H1 (cell line): ENCODE measurements around the gene AGT. TPM values are rescaled to one million over a fixed set of nuclear protein-coding genes. Genes with fewer than 3 reads are reported as not detected.
"Not testable (repeated sequence)": the region's sequence is repeated elsewhere in the genome, so short reads cannot be mapped to it uniquely, and the experiment has no call there.

Source experiments
- CTCF ChIA-PET: fragments of 300-600 bp; sonication (Branson Sonifier 250); formaldehyde crosslinking; loops from one replicate; lab custom pipeline; 2021; ENCODE audit not compliant: partially characterized antibody; lab: Charles Lee
- POLR2A ChIA-PET: fragments of 300-600 bp; sonication (Branson Sonifier 250); formaldehyde crosslinking; loops from one replicate; lab custom pipeline; 2021; ENCODE audit warnings: inconsistent platforms; ENCODE audit not compliant: partially characterized antibody; lab: Charles Lee
- DNase-seq, 2 experiments: peaks; one replicate each; pipeline versions ENCODE4 v3.0.0 to v3.0.0-alpha.2; 2010 to 2022; ENCODE audit warnings: low spot score in 2 of 2, low read depth in 1 of 2, mixed read lengths in 1 of 2
- FAIRE-seq: peaks from 2 replicates; lab custom pipeline; 2011; peaks lifted over from hg19 to GRCh38; lab: Jason Lieb, UNC
- H2AFZ ChIP-seq: 2 replicates; pipeline ENCODE4 v1.8.1; 2012; ENCODE audit warnings: low read length, inconsistent platforms
- H2AK5ac ChIP-seq: 2 replicates; pipeline ENCODE4 v1.6.1; 2013; ENCODE audit warnings: low read depth, low read length
- H2BK120ac ChIP-seq: replicated peaks from 2 replicates; pipeline ENCODE3; 2013; ENCODE audit warnings: low read depth, low read length, inconsistent platforms
- H2BK12ac ChIP-seq: 2 replicates; pipeline ENCODE4 v1.6.1; 2013; ENCODE audit warnings: low read depth, low read length
- H2BK15ac ChIP-seq: 2 replicates; pipeline ENCODE4 v1.6.1; 2013; ENCODE audit warnings: low read length
- H2BK20ac ChIP-seq: 2 replicates; pipeline ENCODE4 v1.6.1; 2013; ENCODE audit warnings: low read length
- H2BK5ac ChIP-seq: 2 replicates; pipeline ENCODE4 v1.6.1; 2013; ENCODE audit warnings: low read depth, low read length
- H3K14ac ChIP-seq: 2 replicates; pipeline ENCODE4 v1.6.1; 2013; ENCODE audit warnings: inconsistent platforms; ENCODE audit not compliant: insufficient read length
- H3K18ac ChIP-seq: 2 replicates; pipeline ENCODE4 v1.6.1; 2013; ENCODE audit warnings: low read length; ENCODE audit errors: extremely low read depth
- H3K23ac ChIP-seq: 2 replicates; pipeline ENCODE4 v1.6.1; 2013; ENCODE audit warnings: inconsistent platforms; ENCODE audit not compliant: insufficient read length
- H3K23me2 ChIP-seq: 2 replicates; pipeline ENCODE4 v1.6.1; 2013; ENCODE audit warnings: low read depth, low read length
- H3K27ac ChIP-seq: 2 replicates; pipeline ENCODE4 v1.6.1; 2011; ENCODE audit warnings: low read depth, low read length, inconsistent platforms
- H3K27me3 ChIP-seq, 4 experiments: replicated peaks in 1 of 4; 1 replicate in 1 of 4; 2 replicates in 3 of 4; pipeline versions ENCODE4 v1.6.1 to v1.8.1; 2011 to 2013; ENCODE audit warnings: low read length in 3 of 4, mild to moderate bottlenecking in 3 of 4, inconsistent platforms in 2 of 4, mixed read lengths in 2 of 4, moderate library complexity in 1 of 4; ENCODE audit not compliant: control insufficient read depth in 3 of 4, insufficient read depth in 3 of 4; ENCODE audit errors: extremely low read depth in 1 of 4
- H3K36me3 ChIP-seq, 4 experiments: 2 replicates each; pipeline versions ENCODE4 v1.6.1 to v1.8.1; 2011 to 2013; ENCODE audit warnings: mild to moderate bottlenecking in 4 of 4, low read length in 3 of 4, moderate library complexity in 2 of 4, control low read depth in 1 of 4, inconsistent platforms in 1 of 4; ENCODE audit not compliant: insufficient read depth in 4 of 4, control insufficient read depth in 2 of 4
- H3K4ac ChIP-seq: replicated peaks from 2 replicates; pipeline ENCODE3; 2013; ENCODE audit warnings: low read length, low read depth, mixed read lengths, inconsistent platforms; ENCODE audit not compliant: insufficient read length
- H3K4me1 ChIP-seq, 4 experiments: replicated peaks in 1 of 4; 1 replicate in 1 of 4; 2 replicates in 3 of 4; pipeline versions ENCODE4 v1.6.1 to v1.8.1; 2011 to 2013; ENCODE audit warnings: low read length in 3 of 4, inconsistent platforms in 2 of 4, mixed read lengths in 1 of 4; ENCODE audit not compliant: insufficient read depth in 4 of 4, control insufficient read depth in 3 of 4
- H3K4me2 ChIP-seq, 2 experiments: 2 replicates each; pipeline versions ENCODE4 v1.6.1 to v1.8.1; 2011 to 2013; ENCODE audit warnings: low read depth in 2 of 2, low read length in 2 of 2, control low read depth in 1 of 2, inconsistent platforms in 1 of 2, mild to moderate bottlenecking in 1 of 2; ENCODE audit not compliant: insufficient read depth in 1 of 2
- H3K4me3 ChIP-seq, 4 experiments: fragments of 200-600, 300-600 bp in 1 of 4; sonication (generic), shearing (Covaris generic), sonication (Bioruptor Twin) in 1 of 4; 2 replicates each; pipeline versions ENCODE4 v1.5.1 to v1.8.1; 2011 to 2016; ENCODE audit warnings: low read length in 4 of 4, low read depth in 3 of 4, control low read depth in 2 of 4, inconsistent platforms in 2 of 4, mild to moderate bottlenecking in 2 of 4, mixed read lengths in 1 of 4, moderate library complexity in 1 of 4; ENCODE audit not compliant: insufficient read depth in 2 of 4; ENCODE audit errors: extremely low read depth in 1 of 4
- H3K56ac ChIP-seq: replicated peaks from 2 replicates; pipeline ENCODE3; 2013; ENCODE audit warnings: low read depth, mild to moderate bottlenecking, mixed read lengths, low read length, inconsistent platforms; ENCODE audit not compliant: insufficient read length
- H3K79me1 ChIP-seq: 2 replicates; pipeline ENCODE4 v1.6.1; 2013; ENCODE audit warnings: low read depth, low read length, control low read depth
- H3K79me2 ChIP-seq, 2 experiments: 2 replicates each; pipeline versions ENCODE4 v1.6.1 to v1.8.1; 2012 to 2013; ENCODE audit warnings: low read length in 2 of 2, mild to moderate bottlenecking in 2 of 2, inconsistent platforms in 1 of 2; ENCODE audit not compliant: insufficient read depth in 2 of 2, control insufficient read depth in 1 of 2
- H3K9ac ChIP-seq, 4 experiments: replicated peaks in 1 of 4; 1 replicate in 1 of 4; 2 replicates in 3 of 4; pipeline versions ENCODE4 v1.6.1 to v1.8.1; 2011 to 2013; ENCODE audit warnings: low read depth in 3 of 4, low read length in 3 of 4, control low read depth in 2 of 4, mild to moderate bottlenecking in 2 of 4, moderate library complexity in 2 of 4, inconsistent platforms in 1 of 4; ENCODE audit errors: extremely low read depth in 1 of 4
- H3K9me3 ChIP-seq, 2 experiments: 2 replicates each; pipeline versions ENCODE4 v1.6.1 to v1.8.1; 2012 to 2013; ENCODE audit warnings: mild to moderate bottlenecking in 2 of 2, moderate library complexity in 2 of 2, control low read depth in 1 of 2, inconsistent platforms in 1 of 2, low read depth in 1 of 2, low read length in 1 of 2, mixed read lengths in 1 of 2; ENCODE audit not compliant: insufficient read depth in 2 of 2
- H4K20me1 ChIP-seq, 2 experiments: replicated peaks in 1 of 2; 2 replicates each; pipeline versions ENCODE3 to v1.8.1; 2011 to 2013; ENCODE audit warnings: inconsistent platforms in 2 of 2, low read length in 2 of 2, mild to moderate bottlenecking in 1 of 2; ENCODE audit not compliant: insufficient read depth in 2 of 2, control insufficient read depth in 1 of 2
- H4K5ac ChIP-seq: 2 replicates; pipeline ENCODE4 v1.6.1; 2013; ENCODE audit warnings: low read length, low read depth, mixed read lengths, inconsistent platforms; ENCODE audit not compliant: insufficient read length
- H4K8ac ChIP-seq: 2 replicates; pipeline ENCODE4 v1.8.0; 2013; ENCODE audit warnings: mild to moderate bottlenecking, moderate library complexity, low read length, inconsistent platforms; ENCODE audit not compliant: insufficient read depth; ENCODE audit errors: extremely low read depth
- H4K91ac ChIP-seq: replicated peaks from 2 replicates; pipeline ENCODE3; 2013; ENCODE audit warnings: low read length, mixed read lengths, inconsistent platforms; ENCODE audit not compliant: insufficient read length
- EGR1 ChIP-seq: IDR thresholded peaks from 2 replicates; pipeline ENCODE4 v1.6.1; 2011; ENCODE audit warnings: low read depth, low read length, borderline replicate concordance
- SIX5 ChIP-seq: IDR thresholded peaks from 2 replicates; pipeline ENCODE4 v1.6.1; 2011; ENCODE audit warnings: mild to moderate bottlenecking, low read depth, low read length
- WGBS, 2 experiments: shearing (Covaris generic) in 1 of 2; methylation state at CpG; one replicate each; pipeline versions ENCODE4 v1.1.6 to v1.1.7; 2013 to 2015; ENCODE audit warnings: low lambda C conversion rate in 2 of 2, mixed read lengths in 2 of 2, inconsistent platforms in 1 of 2, low coverage in 1 of 2, missing lambda C conversion rate in 1 of 2; ENCODE audit not compliant: insufficient replicate concordance in 2 of 2, insufficient coverage in 1 of 2, insufficient read length in 1 of 2; ENCODE audit errors: extremely low coverage in 1 of 2, missing lambda C conversion rate in 1 of 2; 5-methylcytosine and 5-hydroxymethylcytosine counted together
- polyA plus RNA-seq, 7 experiments: library from polyadenylated mRNA; depleted of rRNA in 3 of 7; stranded (reverse) in 5 of 7; unstranded in 2 of 7; fragments of >200 nt in 5 of 7; fragments of 200-250 nt in 2 of 7; gene quantifications; 1 replicate in 5 of 7; 2 replicates in 1 of 7; 4 replicates in 1 of 7; pipeline versions ENCODE4 v1.2.1 to v1.2.3, GENCODE V29; 2011 to 2013; ENCODE audit warnings: missing spikeins in 2 of 7, mixed read lengths in 2 of 7
- total RNA-seq: library from RNA; stranded (reverse); fragmentation: NEBNext Ultra II Directional; extraction: Animal tissue kit (Norgen Biotek cat#: 25700); gene quantifications from 2 replicates; pipeline ENCODE4 v1.2.1, GENCODE V29; 2021

The AGT gene
- total and polyA plus RNA-seq, 2 of the 8 experiments (the other 6 are each of a cell fraction or from before 2014, with no cell fraction given): 0.20 TPM; not detected in 1

- no peaks in the 10 kb centered on the region for H3K79me2 ChIP-seq
- DNase-seq: no peak
- no peak overlapping the region for H3K23ac ChIP-seq
- H3K9ac ChIP-seq: no peak overlapping the region
- H3K27me3 ChIP-seq: no peaks in the 10 kb centered on the region
- WGBS, 2 experiments: 90% methylated on average over 1 of the region's 1 CpG; no CpG with 5 or more reads in 1 of the 2 experiments
- H2BK20ac ChIP-seq: no peak overlapping the region
- H2BK15ac ChIP-seq: no peak overlapping the region
- no peak overlapping the region for H3K27ac ChIP-seq
- H3K4me2 ChIP-seq: no peak overlapping the region
- H3K4me3 ChIP-seq: no peak overlapping the region
- CTCF ChIA-PET: interaction anchor here (1.1 kb wide), 1 partner anchor 13 kb away, joined by 3 read pairs; no protein-coding TSS in a partner anchor
- H4K8ac ChIP-seq: no peak overlapping the region
- H2BK5ac ChIP-seq: no peak overlapping the region
- no peak overlapping the region for H4K91ac ChIP-seq
- POLR2A ChIA-PET: no interaction called here
- TF ChIP-seq EGR1 (no peak), SIX5 (no peak)
- no peaks in the 10 kb centered on the region for H3K23me2 ChIP-seq
- no peak overlapping the region for H3K18ac ChIP-seq
- H2AK5ac ChIP-seq: no peak overlapping the region
- no peaks in the 10 kb centered on the region for H4K20me1 ChIP-seq
- peaks cover 0 to 4% (median 2%) of the 10 kb centered on the region in 4 experiments; a peak in 2 of 7 replicates for H3K4me1 ChIP-seq
- no peak overlapping the region for H4K5ac ChIP-seq
- FAIRE-seq: no peak
- H2BK12ac ChIP-seq: no peak overlapping the region
- no peak overlapping the region for H3K56ac ChIP-seq
- H2AFZ ChIP-seq: no peak overlapping the region
- H3K4ac ChIP-seq: no peak overlapping the region
- no peak overlapping the region for H3K14ac ChIP-seq
- no peaks in the 10 kb centered on the region for H3K9me3 ChIP-seq
- H2BK120ac ChIP-seq: no peak overlapping the region
- H3K79me1 ChIP-seq: no peaks in the 10 kb centered on the region
- H3K36me3 ChIP-seq: no peaks in the 10 kb centered on the region
Observed at GRCh38 chr1:230699716-230700115, 14.2 kb downstream of the AGT start.

- DNase-seq, H4K20me1 ChIP-seq, H4K8ac ChIP-seq, H2BK15ac ChIP-seq, H3K9me3 ChIP-seq, H3K23me2 ChIP-seq, H3K27ac ChIP-seq, H3K4me2 ChIP-seq, H2BK120ac ChIP-seq, H3K4ac ChIP-seq, H3K4me3 ChIP-seq, H3K14ac ChIP-seq, FAIRE-seq, H3K4me1 ChIP-seq, H4K91ac ChIP-seq, H3K79me2 ChIP-seq, H3K18ac ChIP-seq, H3K36me3 ChIP-seq, H3K79me1 ChIP-seq, H3K27me3 ChIP-seq, H2BK12ac ChIP-seq, H4K5ac ChIP-seq, H3K23ac ChIP-seq, H2AK5ac ChIP-seq, H2BK20ac ChIP-seq, H3K9ac ChIP-seq, H2AFZ ChIP-seq, POLR2A ChIA-PET, H2BK5ac ChIP-seq, H3K56ac ChIP-seq: not testable (repeated sequence)
- CTCF ChIA-PET: interaction anchor here (1.1 to 2.7 kb wide), 9 partner anchors 8 to 115 kb away, joined by 3 to 12 read pairs (median 5); partner anchors contain the start of gene AGT
Observed at GRCh38 chr1:230698964-230699363, 15.0 kb downstream of the AGT start.
